Stimulated activated CD4-positive, alpha-beta T cell treated with anti-CD3 and anti-CD28 coated beads, Interleukin-12 subunit alpha, Interleukin-12 subunit beta, amount 100 ng/mL, for 4 hours (primary cell): Measurements from ENCODE around the gene SPTBN2.

Experiments
- DNase-seq: peaks from one replicate; pipeline ENCODE4 v3.0.0-alpha.2; 2020

The SPTBN2 gene

DNA sequence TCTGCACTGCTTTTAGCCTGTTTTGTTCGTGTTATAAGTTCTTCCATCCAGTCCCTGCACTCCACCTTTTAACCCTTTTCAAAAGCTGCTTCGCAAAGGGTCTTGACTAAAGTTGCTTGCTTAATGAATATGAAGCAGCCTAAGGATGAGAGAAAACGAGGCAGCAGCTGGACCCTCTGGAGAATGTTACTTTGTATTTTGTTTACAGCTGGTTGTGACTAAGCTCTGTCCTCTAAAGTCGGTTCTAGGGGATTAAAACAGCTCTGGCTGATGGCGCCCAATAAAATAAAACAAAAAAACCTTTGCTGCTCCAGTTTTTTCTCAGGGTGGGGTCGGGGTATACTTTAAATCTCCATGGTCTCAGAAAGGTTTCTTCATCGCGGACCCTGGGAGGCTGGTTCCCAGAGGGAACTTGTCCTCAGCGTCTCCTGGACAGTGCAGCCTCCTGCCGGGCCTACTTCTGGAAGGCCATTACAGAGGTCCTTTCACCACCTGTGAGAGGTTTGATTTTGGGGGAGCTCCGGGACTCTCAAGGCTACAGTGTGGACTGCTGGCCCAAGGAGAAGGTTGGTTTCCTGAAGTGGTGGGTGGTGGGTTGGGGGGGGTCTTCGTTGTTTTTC is 91.3 kb downstream of the SPTBN2 start:
- DNase-seq = peak; percentile 21

DNA sequence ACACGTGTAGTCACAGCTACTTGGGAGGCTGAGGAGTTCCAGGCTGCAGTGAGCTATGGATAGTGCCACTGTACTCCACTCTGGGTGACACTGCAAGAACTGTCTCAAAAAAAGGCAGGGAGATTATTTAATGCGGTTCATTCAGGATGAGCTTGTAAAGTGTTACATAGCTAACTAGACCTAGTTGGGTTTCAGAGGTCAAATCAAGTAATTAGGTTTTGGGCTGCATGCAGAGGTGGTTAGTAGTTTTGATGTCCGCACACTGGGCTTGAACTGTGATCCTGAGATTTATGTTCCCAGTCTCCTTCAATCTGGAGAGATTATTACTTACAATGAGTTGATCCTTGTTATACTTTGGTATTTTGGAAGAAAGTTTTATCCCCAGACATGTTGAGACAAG is 92.6 kb downstream of the SPTBN2 start:
- no peak for DNase-seq
